Measurements from ENCODE around the gene EXOC2. TPM values are rescaled to one million over a fixed set of nuclear protein-coding genes. Genes with fewer than 3 reads are reported as not detected.
"Not testable (repeated sequence)": the region's sequence is repeated elsewhere in the genome, so short reads cannot be mapped to it uniquely, and the experiment has no call there.

EXOC2 gene
- total RNA-seq, 1 donor from 2014 or later = 35.3 TPM

GRCh38 chr6:674406-674805 lies 18.5 kb downstream of the EXOC2 start:
- no peak for DNase-seq (ENCODE audit: low read depth)
- Histone ChIP-seq H3K36me3 (ENCODE audit: control insufficient read depth, insufficient read depth, low read length) (no peaks in the 10 kb centered on the region), H3K4me3 (ENCODE audit: low read depth, low read length) (no peak overlapping the region), H3K27me3 (ENCODE audit: control insufficient read depth, insufficient read depth, low read length) (no peaks in the 10 kb centered on the region)
- TF ChIP-seq CTCF (IDR thresholded peaks at IDR 0.05; ENCODE audit: insufficient read depth, low read length, poor library complexity, severe bottlenecking) = no peak

GRCh38 chr6:667253-667927 lies 25.5 kb downstream of the EXOC2 start:
- DNase-seq (ENCODE audit: low read depth) = no peak
- H3K4me3 ChIP-seq (ENCODE audit: low read depth, low read length) = no peak overlapping the region
- no peaks in the 10 kb centered on the region for H3K36me3 ChIP-seq (ENCODE audit: control insufficient read depth, insufficient read depth, low read length)
- no peak for TF ChIP-seq CTCF (IDR thresholded peaks at IDR 0.05; ENCODE audit: insufficient read depth, low read length, poor library complexity, severe bottlenecking)
- no peaks in the 10 kb centered on the region for H3K27me3 ChIP-seq (ENCODE audit: control insufficient read depth, insufficient read depth, low read length)

- no peaks in the 10 kb centered on the region for H3K36me3 ChIP-seq (ENCODE audit: control insufficient read depth, insufficient read depth, low read length)
- no peaks in the 10 kb centered on the region for H3K27me3 ChIP-seq (ENCODE audit: control insufficient read depth, insufficient read depth, low read length)
- TF ChIP-seq CTCF (IDR thresholded peaks at IDR 0.05; ENCODE audit: insufficient read depth, low read length, poor library complexity, severe bottlenecking) = no peak
- H3K4me3 ChIP-seq (ENCODE audit: low read depth, low read length) = no peak overlapping the region
- no peak for DNase-seq (ENCODE audit: low read depth)
Measured at GRCh38 chr6:665403-666267, 27.3 kb downstream of the EXOC2 start.

- H3K27me3 ChIP-seq (ENCODE audit: control insufficient read depth, insufficient read depth, low read length); DNase-seq (ENCODE audit: low read depth); H3K36me3 ChIP-seq (ENCODE audit: control insufficient read depth, insufficient read depth, low read length); H3K4me3 ChIP-seq (ENCODE audit: low read depth, low read length): not testable (repeated sequence)
Measured at GRCh38 chr6:663788-664187, 29.2 kb downstream of the EXOC2 start.

- Histone ChIP-seq H3K4me3 (ENCODE audit: low read depth, low read length) (no peak overlapping the region), H3K27me3 (ENCODE audit: control insufficient read depth, insufficient read depth, low read length) (no peaks in the 10 kb centered on the region), H3K36me3 (ENCODE audit: control insufficient read depth, insufficient read depth, low read length) (no peaks in the 10 kb centered on the region)
- DNase-seq (ENCODE audit: low read depth) = no peak
- TF ChIP-seq CTCF (IDR thresholded peaks at IDR 0.05; ENCODE audit: insufficient read depth, low read length, poor library complexity, severe bottlenecking) = no peak
Measured at GRCh38 chr6:659716-660581, 33.0 kb downstream of the EXOC2 start.

GRCh38 chr6:658244-658643 lies 34.7 kb downstream of the EXOC2 start:
- DNase-seq (ENCODE audit: low read depth) = no peak

More at GRCh38 chr6:658244-658643, 34.7 kb downstream of the EXOC2 start:
- Histone ChIP-seq H3K36me3 (ENCODE audit: control insufficient read depth, insufficient read depth, low read length) (no peaks in the 10 kb centered on the region), H3K27me3 (ENCODE audit: control insufficient read depth, insufficient read depth, low read length) (no peaks in the 10 kb centered on the region), H3K4me3 (ENCODE audit: low read depth, low read length) (no peak overlapping the region)
- no peak for TF ChIP-seq CTCF (IDR thresholded peaks at IDR 0.05; ENCODE audit: insufficient read depth, low read length, poor library complexity, severe bottlenecking)

Data from kidney epithelial cell (primary cell).